Stomach (tissue), 9 donors: ENCODE data around the gene CD48. TPM values are rescaled to one million over a fixed set of nuclear protein-coding genes. Genes with fewer than 3 reads are reported as not detected.

Experiments used
- DNase-seq, 2 donors: peaks; one replicate each; pipeline versions ENCODE4 v3.0.0 to v3.0.0-alpha.2; 2013 to 2019
- H3K27ac ChIP-seq, 5 donors: fragments of 200-600 bp in 4 of 5; sonication (generic) in 4 of 5; one replicate each; pipeline ENCODE4 v1.5.1; 2013 to 2019; ENCODE audit warnings: mild to moderate bottlenecking in 1 of 5, moderate library complexity in 1 of 5
- H3K27me3 ChIP-seq, 3 donors: fragments of 200-600 bp; sonication (generic); one replicate each; pipeline ENCODE4 v1.5.1; 2017 to 2019; ENCODE audit warnings: mixed run types in 1 of 3
- H3K36me3 ChIP-seq, 4 donors: fragments of 200-600 bp; sonication (generic); 1 replicate in 3 of 4; 2 replicates in 1 of 4; pipeline ENCODE4 v1.5.1; 2016 to 2019
- H3K4me1 ChIP-seq, 4 donors: fragments of 200-600 bp; sonication (generic); one replicate each; pipeline ENCODE4 v1.5.1; 2016 to 2019
- H3K4me3 ChIP-seq, 4 donors: fragments of 200-600 bp; sonication (generic) in 3 of 4; one replicate each; pipeline ENCODE4 v1.5.1; 2016 to 2019; ENCODE audit warnings: mild to moderate bottlenecking in 1 of 4
- H3K9me3 ChIP-seq, 4 donors: fragments of 200-600 bp; sonication (generic); one replicate each; pipeline ENCODE4 v1.5.1; 2016 to 2019
- CTCF ChIP-seq, 7 experiments: fragments of 450-650 bp in 4 of 7; fragments of 200-600 bp in 3 of 7; sonication (generic) in 3 of 7; IDR thresholded peaks; one replicate each; pipeline ENCODE4 v1.5.1; 2016 to 2019; ENCODE audit warnings: antibody characterized with exemption in 7 of 7, control low read depth in 2 of 7, mild to moderate bottlenecking in 1 of 7
- EP300 ChIP-seq: sonication (generic); formaldehyde crosslinking; IDR thresholded peaks from one replicate; pipeline ENCODE4 v1.6.1; 2017; ENCODE audit warnings: antibody characterized with exemption
- POLR2A ChIP-seq, 4 donors: fragments of 450-650 bp; IDR thresholded peaks; one replicate each; pipeline ENCODE4 v1.6.1; 2016; ENCODE audit warnings: antibody characterized with exemption in 4 of 4, control low read depth in 2 of 4, mild to moderate bottlenecking in 1 of 4, moderate library complexity in 1 of 4
- POLR2AphosphoS5 ChIP-seq, 3 donors: sonication (generic); formaldehyde crosslinking; IDR thresholded peaks; one replicate each; pipeline ENCODE4 v1.6.1; 2016; ENCODE audit warnings: antibody characterized with exemption in 3 of 3
- WGBS, 5 donors: extraction: QIAGEN DNeasy Blood & Tissue Kit in 3 of 5; methylation state at CpG; one replicate each; pipeline versions ENCODE4 v1.1.5 to v1.1.7; 2013 to 2018; 5-methylcytosine and 5-hydroxymethylcytosine counted together
- intact Hi-C: fragments of 100-400 bp; cut with DNase I; formaldehyde crosslinking; loops from one replicate; pipeline ENCODE4 v1.15.1; 2023; ENCODE audit warnings: low total_unique reads
- polyA plus RNA-seq, 3 donors: library from polyadenylated mRNA; stranded (reverse); fragments of 200-250 nt; gene quantifications; one replicate each; pipeline ENCODE4 v1.2.3, GENCODE V29; 2013
- total RNA-seq, 5 donors: library from RNA; depleted of rRNA; stranded (reverse); fragments of >200 nt; gene quantifications; one replicate each; pipeline versions ENCODE4 v1.1.0 to v1.2.3, GENCODE V29; 2014 to 2016
- donor health status: healthy with polysubstance abuse.
- donor health status: Bipolar disorder and iron deficiency.
- donor health status: healthy.

The CD48 gene
- total and polyA plus RNA-seq, 8 donors, result 0.58 to 23.7 (median 8.8) TPM; not detected in 2

- WGBS, 5 donors, result 60 to 74% (median 63%) methylated on average over 4 of the region's 4 CpGs
- intact Hi-C loops, result no loop called here
- peaks cover 0 to 10% (median 5%) of the 10 kb centered on the region in 4 donors for H3K4me1 ChIP-seq
- H3K27ac ChIP-seq, result peak overlapping the region in 3 of 5 donors; percentile 7 to 71 (median 13)
- H3K36me3 ChIP-seq, result peaks cover 0 to 3% (median 0%) of the 10 kb centered on the region in 4 donors
- H3K4me3 ChIP-seq, result no peak overlapping the region
- no peak for DNase-seq
- no peaks in the 10 kb centered on the region for H3K9me3 ChIP-seq
- TF ChIP-seq CTCF (IDR thresholded peaks at IDR 0.05), result no peak
- TF ChIP-seq EP300, result no peak
- TF ChIP-seq POLR2AphosphoS5 (IDR thresholded peaks at IDR 0.05), result no peak
- peaks cover 0 to 19% (median 0%) of the 10 kb centered on the region in 3 donors for H3K27me3 ChIP-seq
Measured at GRCh38 chr1:160682983-160683865, 28.4 kb downstream of the CD48 start.

GRCh38 chr1:160681891-160682140 lies 29.8 kb downstream of the CD48 start:
- H3K4me3 ChIP-seq, result no peak overlapping the region
- H3K27ac ChIP-seq, result no peak overlapping the region
- TF ChIP-seq CTCF (IDR thresholded peaks at IDR 0.05), result no peak
- no peak for TF ChIP-seq EP300
- DNase-seq, result no peak
- H3K36me3 ChIP-seq, result peaks cover 0 to 8% (median 0%) of the 10 kb centered on the region in 4 donors
- H3K27me3 ChIP-seq, result peaks cover 0 to 22% (median 0%) of the 10 kb centered on the region in 3 donors
- H3K4me1 ChIP-seq, result peaks cover 0 to 10% (median 5%) of the 10 kb centered on the region in 4 donors
- H3K9me3 ChIP-seq, result no peaks in the 10 kb centered on the region
- intact Hi-C loops, result no loop called here
- 84 to 100% (median 96%) methylated on average over 3 of the region's 3 CpGs for WGBS, 5 donors

- intact Hi-C loops, result no loop called here
- H3K4me1 ChIP-seq, result peaks cover 0 to 10% (median 5%) of the 10 kb centered on the region in 4 donors
- TF ChIP-seq EP300, result no peak
- no peak for TF ChIP-seq POLR2AphosphoS5 (IDR thresholded peaks at IDR 0.05)
- TF ChIP-seq CTCF (IDR thresholded peaks at IDR 0.05), result peak in 4 of 7 experiments; percentile 12 to 47 (median 16)
- H3K4me3 ChIP-seq, result no peak overlapping the region
- DNase-seq, result peak; percentile 71 to 80
- no peak overlapping the region for H3K27ac ChIP-seq
- 48 to 73% (median 59%) methylated on average over 7 to 10 of the region's 10 CpGs for WGBS, 5 donors
- H3K27me3 ChIP-seq, result peaks cover 0 to 22% (median 0%) of the 10 kb centered on the region in 3 donors
- H3K36me3 ChIP-seq, result peaks cover 0 to 8% (median 0%) of the 10 kb centered on the region in 4 donors
- H3K9me3 ChIP-seq, result no peaks in the 10 kb centered on the region
Measured at GRCh38 chr1:160681066-160681890, 30.3 kb downstream of the CD48 start.

GRCh38 chr1:160680399-160680798 lies 31.2 kb downstream of the CD48 start:
- WGBS, 5 donors, result 90 to 94% (median 92%) methylated on average over 8 of the region's 8 CpGs

More at GRCh38 chr1:160680399-160680798, 31.2 kb downstream of the CD48 start:
- intact Hi-C loops, result no loop called here
- Histone ChIP-seq H3K9me3 (no peaks in the 10 kb centered on the region), H3K27ac (no peak overlapping the region), H3K36me3 (peaks cover 0 to 8% (median 0%) of the 10 kb centered on the region in 4 donors), H3K4me1 (peaks cover 0 to 10% (median 5%) of the 10 kb centered on the region in 4 donors), H3K4me3 (no peak overlapping the region), H3K27me3 (peaks cover 0 to 22% (median 0%) of the 10 kb centered on the region in 3 donors)
- no peak for TF ChIP-seq CTCF (IDR thresholded peaks at IDR 0.05)
- TF ChIP-seq POLR2AphosphoS5 (IDR thresholded peaks at IDR 0.05), result no peak
- TF ChIP-seq POLR2A (IDR thresholded peaks at IDR 0.05), result no peak
- no peak for TF ChIP-seq EP300
- DNase-seq, result no peak
